ENCODE data around the gene COPS9.

DNA sequence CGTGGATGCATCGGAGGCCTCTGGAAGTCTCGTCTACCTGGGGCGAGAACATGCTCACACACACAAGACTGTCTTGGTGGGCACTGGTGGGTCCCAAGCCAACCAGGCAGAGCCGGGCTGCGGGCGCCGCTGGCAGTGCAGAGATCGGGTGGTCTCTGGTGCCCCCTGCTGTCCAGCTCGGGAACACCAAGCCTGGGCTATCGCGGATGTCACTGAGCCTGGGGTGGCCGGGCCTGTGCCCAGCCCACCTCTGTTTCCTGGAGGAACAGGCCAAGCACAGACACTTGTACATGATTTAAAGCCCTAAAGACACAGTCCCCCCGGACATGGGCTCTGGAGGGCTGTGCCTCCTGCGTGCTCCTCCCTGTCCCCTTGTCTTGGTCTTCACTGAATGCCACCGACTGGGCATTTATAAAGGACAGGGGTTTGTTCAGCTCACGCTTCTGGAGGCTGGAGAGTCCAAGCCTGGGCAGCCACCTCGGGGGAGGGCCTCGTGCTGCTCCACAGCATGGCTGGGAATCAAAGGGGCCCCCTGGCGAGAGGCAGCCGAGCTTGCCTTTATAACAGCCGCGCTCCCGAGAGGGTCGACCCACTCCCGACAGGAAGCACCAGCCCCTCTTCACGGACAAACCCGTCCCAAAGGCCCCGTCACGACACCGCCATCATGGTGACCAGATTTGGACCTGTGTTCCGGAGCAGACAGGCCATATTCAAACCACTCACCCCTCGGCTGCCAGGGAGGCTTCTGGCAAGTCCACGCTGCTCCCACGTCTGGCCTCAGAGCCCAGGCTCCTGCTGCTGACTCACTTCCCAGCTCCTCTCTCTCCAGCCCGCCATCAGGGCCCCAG, 7.9 kb upstream of the COPS9 start:
- TF ChIP-seq, protein P1, sequence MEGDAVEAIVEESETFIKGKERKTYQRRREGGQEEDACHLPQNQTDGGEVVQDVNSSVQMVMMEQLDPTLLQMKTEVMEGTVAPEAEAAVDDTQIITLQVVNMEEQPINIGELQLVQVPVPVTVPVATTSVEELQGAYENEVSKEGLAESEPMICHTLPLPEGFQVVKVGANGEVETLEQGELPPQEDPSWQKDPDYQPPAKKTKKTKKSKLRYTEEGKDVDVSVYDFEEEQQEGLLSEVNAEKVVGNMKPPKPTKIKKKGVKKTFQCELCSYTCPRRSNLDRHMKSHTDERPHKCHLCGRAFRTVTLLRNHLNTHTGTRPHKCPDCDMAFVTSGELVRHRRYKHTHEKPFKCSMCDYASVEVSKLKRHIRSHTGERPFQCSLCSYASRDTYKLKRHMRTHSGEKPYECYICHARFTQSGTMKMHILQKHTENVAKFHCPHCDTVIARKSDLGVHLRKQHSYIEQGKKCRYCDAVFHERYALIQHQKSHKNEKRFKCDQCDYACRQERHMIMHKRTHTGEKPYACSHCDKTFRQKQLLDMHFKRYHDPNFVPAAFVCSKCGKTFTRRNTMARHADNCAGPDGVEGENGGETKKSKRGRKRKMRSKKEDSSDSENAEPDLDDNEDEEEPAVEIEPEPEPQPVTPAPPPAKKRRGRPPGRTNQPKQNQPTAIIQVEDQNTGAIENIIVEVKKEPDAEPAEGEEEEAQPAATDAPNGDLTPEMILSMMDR (IDR thresholded peaks at IDR 0.05), result peak; percentile 81 to 96 (median 91)
- TF ChIP-seq POLR2A (IDR thresholded peaks at IDR 0.05), result no peak
